Epithelial cell of prostate (primary cell): Measurements from ENCODE around the gene TBC1D3D.
"Not testable (repeated sequence)": the region's sequence is repeated elsewhere in the genome, so short reads cannot be mapped to it uniquely, and the experiment has no call there.

ENCODE experiments used
- DNase-seq: peaks from one replicate; pipeline ENCODE4 v3.0.0-alpha.2; 2011; ENCODE audit warnings: low read depth, low spot score
- H3K27ac ChIP-seq: fragments of 450-650 bp; 2 replicates; pipeline ENCODE4 v1.5.1; 2017; ENCODE audit warnings: mild to moderate bottlenecking

Gene TBC1D3D

GRCh38 chr17:38003676-38004075 is at the start of gene TBC1D3D:
Gene TBC1D3D (plus strand): TSS chr17:38003976. CDS start chr17:38005561, 1,585 bp downstream.
- DNase-seq, H3K27ac ChIP-seq: not testable (repeated sequence)

GRCh38 chr17:37988960-37989359 is 14.8 kb upstream of the TBC1D3D start, which contains the start of gene TBC1D3L:
Gene TBC1D3L (minus strand): TSS chr17:37989060. CDS start chr17:37987520, 1,540 bp downstream.
- not testable (repeated sequence) for DNase-seq, H3K27ac ChIP-seq
